Neutrophil (primary cell): Measurements from ENCODE around the gene GBE1.

ENCODE experiments used
- H3K27ac ChIP-seq: fragments of 200-600 bp; sonication (generic); 2 replicates; pipeline ENCODE4 v1.5.1; 2016; ENCODE audit warnings: mild to moderate bottlenecking, moderate library complexity
- H3K27me3 ChIP-seq: fragments of 200-600 bp; sonication (generic); 2 replicates; pipeline ENCODE4 v1.6.0; 2016; ENCODE audit warnings: mild to moderate bottlenecking
- H3K36me3 ChIP-seq: fragments of 200-600 bp; sonication (generic); 2 replicates; pipeline ENCODE4 v1.5.1; 2017
- H3K4me1 ChIP-seq, 2 experiments: fragments of 200-600 bp in 1 of 2; sonication (generic) in 1 of 2; 1 replicate in 1 of 2; 2 replicates in 1 of 2; pipeline versions ENCODE4 v1.5.1 to v1.6.1; 2013 to 2016; ENCODE audit warnings: low read depth in 1 of 2, low read length in 1 of 2, mild to moderate bottlenecking in 1 of 2, moderate library complexity in 1 of 2; ENCODE audit not compliant: control insufficient read depth in 1 of 2, insufficient read depth in 1 of 2
- H3K4me3 ChIP-seq, 2 experiments: fragments of 200-600 bp in 1 of 2; sonication (generic) in 1 of 2; 1 replicate in 1 of 2; 2 replicates in 1 of 2; pipeline ENCODE4 v1.5.1; 2013 to 2016; ENCODE audit warnings: low read depth in 1 of 2, low read length in 1 of 2, mild to moderate bottlenecking in 1 of 2, moderate library complexity in 1 of 2
- H3K9me3 ChIP-seq: fragments of 200-600 bp; sonication (generic); 2 replicates; pipeline ENCODE4 v1.5.1; 2016
- CTCF ChIP-seq: fragments of 200-600 bp; sonication (generic); IDR thresholded peaks from 2 replicates; pipeline ENCODE4 v1.5.1; 2016; ENCODE audit warnings: antibody characterized with exemption

The GBE1 gene

GRCh38 chr3:81689617-81690016, 71.8 kb downstream of the GBE1 start:
- no peak for TF ChIP-seq CTCF

GRCh38 chr3:81684751-81685395, 76.6 kb downstream of the GBE1 start:
- no peak for TF ChIP-seq CTCF
- Histone ChIP-seq H3K36me3 (peaks cover 4% of the 10 kb centered on the region), H3K27ac (no peak overlapping the region), H3K9me3 (no peaks in the 10 kb centered on the region), H3K4me3 (no peak overlapping the region), H3K4me1 (peaks cover 0 to 6% of the 10 kb centered on the region in 2 experiments), H3K27me3 (no peaks in the 10 kb centered on the region)

More at GRCh38 chr3:81689617-81690016, 71.8 kb downstream of the GBE1 start:
- peaks cover 7 to 12% of the 10 kb centered on the region in 2 experiments for H3K4me1 ChIP-seq
- H3K36me3 ChIP-seq = no peaks in the 10 kb centered on the region
- H3K27ac ChIP-seq = no peak overlapping the region
- H3K27me3 ChIP-seq = no peaks in the 10 kb centered on the region
- H3K4me3 ChIP-seq = no peak overlapping the region
- no peaks in the 10 kb centered on the region for H3K9me3 ChIP-seq

- no peaks in the 10 kb centered on the region for H3K9me3 ChIP-seq
- H3K36me3 ChIP-seq = peaks cover 4% of the 10 kb centered on the region
- H3K27ac ChIP-seq = no peak overlapping the region
- no peaks in the 10 kb centered on the region for H3K4me1 ChIP-seq
- no peaks in the 10 kb centered on the region for H3K27me3 ChIP-seq
- no peak for TF ChIP-seq CTCF
- no peak overlapping the region for H3K4me3 ChIP-seq
Observed at GRCh38 chr3:81676706-81677456, 84.6 kb downstream of the GBE1 start.

- Histone ChIP-seq H3K36me3 (no peaks in the 10 kb centered on the region), H3K27me3 (no peaks in the 10 kb centered on the region), H3K9me3 (no peaks in the 10 kb centered on the region), H3K4me1 (no peaks in the 10 kb centered on the region), H3K4me3 (no peak overlapping the region), H3K27ac (no peak overlapping the region)
- TF ChIP-seq CTCF = no peak
Observed at GRCh38 chr3:81674690-81675089, 86.8 kb downstream of the GBE1 start.

GRCh38 chr3:81668283-81668682, 93.2 kb downstream of the GBE1 start:
- Histone ChIP-seq H3K9me3 (no peaks in the 10 kb centered on the region), H3K27me3 (no peaks in the 10 kb centered on the region), H3K27ac (no peak overlapping the region), H3K4me3 (no peak overlapping the region), H3K4me1 (no peaks in the 10 kb centered on the region), H3K36me3 (no peaks in the 10 kb centered on the region)
- TF ChIP-seq CTCF = no peak
